K562 (cell line): ENCODE data around the gene WFDC2. TPM values are rescaled to one million over a fixed set of nuclear protein-coding genes. Genes with fewer than 3 reads are reported as not detected.

Experiments used
- CC2D1A ChIP-seq: fragments of 450-650 bp; IDR thresholded peaks from 2 replicates; pipeline ENCODE4 v1.6.1; 2017; ENCODE audit warnings: mild to moderate bottlenecking
- FOXO4 ChIP-seq: fragments of 450-650 bp; formaldehyde crosslinking; IDR thresholded peaks from 2 replicates; pipeline ENCODE4 v1.4.0; 2020; ENCODE audit warnings: mild to moderate bottlenecking, moderate library complexity
- RAD21 ChIP-seq, 2 experiments: fragments of 250-450 bp in 1 of 2; fragments of 450-650 bp in 1 of 2; sonication (Bioruptor Pico) in 1 of 2; formaldehyde crosslinking in 1 of 2; IDR thresholded peaks in 1 of 2; conservative IDR thresholded peaks in 1 of 2; 2 replicates each; pipeline versions ENCODE4 v1.4.0 to v1.8.0; 2020 to 2022; ENCODE audit warnings: mild to moderate bottlenecking in 2 of 2, moderate library complexity in 1 of 2
- SFPQ ChIP-seq: fragments of 200-400 bp; formaldehyde crosslinking; IDR thresholded peaks from 2 replicates; pipeline ENCODE4 v1.6.1; 2017; ENCODE audit warnings: mild to moderate bottlenecking, low read depth, low read length, moderate library complexity
- ZBTB8A ChIP-seq: fragments of 450-650 bp; IDR thresholded peaks from 2 replicates; pipeline ENCODE4 v1.6.1; 2018; ENCODE audit warnings: mild to moderate bottlenecking, moderate library complexity; ENCODE audit not compliant: partially characterized antibody
- ZNF764 ChIP-seq: fragments of 250-450 bp; sonication (Bioruptor Pico); IDR thresholded peaks from 2 replicates; pipeline ENCODE4 v1.4.0; 2020; ENCODE audit warnings: low read depth, mild to moderate bottlenecking, moderate library complexity
- polyA plus RNA-seq, 8 experiments: library from polyadenylated mRNA; depleted of rRNA in 4 of 8; stranded (reverse) in 5 of 8; unstranded in 3 of 8; fragments of >200 nt; fragmentation: Nextera tagmentation in 2 of 8; fragmentation: Illumina TruSeq in 1 of 8; extraction: Ambion mirVana in 2 of 8; extraction: Trizol in 1 of 8; gene quantifications; 2 replicates each; pipeline versions ENCODE4 v1.2.1 to v1.2.3, GENCODE V29; 2011 to 2014; ENCODE audit warnings: inconsistent platforms in 1 of 8, missing spikeins in 1 of 8
- total RNA-seq, 7 experiments: library from RNA; depleted of rRNA in 6 of 7; stranded (reverse); fragments of >200 nt in 6 of 7; fragmentation: Illumina TruSeq in 2 of 7; extraction: Trizol in 2 of 7; gene quantifications; 2 replicates each; pipeline versions ENCODE4 v1.2.1 to v1.2.3, GENCODE V29; 2011 to 2021; ENCODE audit warnings: low replicate concordance in 1 of 7
- TF ChIP-seq, protein P1 (sequence below), 2 experiments: fragments of 450-650 bp; formaldehyde crosslinking in 1 of 2; IDR thresholded peaks; 2 replicates each; pipeline versions ENCODE4 v1.4.0 to v1.6.1; 2014 to 2020; ENCODE audit warnings: mild to moderate bottlenecking in 2 of 2, borderline replicate concordance in 1 of 2, low read depth in 1 of 2
- TF ChIP-seq, protein P2 (sequence below): IDR thresholded peaks from 3 replicates; pipeline ENCODE4 v1.6.1; 2011; ENCODE audit warnings: borderline replicate concordance, mild to moderate bottlenecking, moderate library complexity; ENCODE audit not compliant: insufficient read length; ENCODE audit errors: extremely low read depth

Gene WFDC2
- total and polyA plus RNA-seq, 9 of the 15 experiments (the other 6 are each of a cell fraction or from before 2014, with no cell fraction given), result not detected

GRCh38 chr20:45450097-45450818 lies 19.3 kb upstream of the WFDC2 start (continued):
- TF ChIP-seq, protein P1, sequence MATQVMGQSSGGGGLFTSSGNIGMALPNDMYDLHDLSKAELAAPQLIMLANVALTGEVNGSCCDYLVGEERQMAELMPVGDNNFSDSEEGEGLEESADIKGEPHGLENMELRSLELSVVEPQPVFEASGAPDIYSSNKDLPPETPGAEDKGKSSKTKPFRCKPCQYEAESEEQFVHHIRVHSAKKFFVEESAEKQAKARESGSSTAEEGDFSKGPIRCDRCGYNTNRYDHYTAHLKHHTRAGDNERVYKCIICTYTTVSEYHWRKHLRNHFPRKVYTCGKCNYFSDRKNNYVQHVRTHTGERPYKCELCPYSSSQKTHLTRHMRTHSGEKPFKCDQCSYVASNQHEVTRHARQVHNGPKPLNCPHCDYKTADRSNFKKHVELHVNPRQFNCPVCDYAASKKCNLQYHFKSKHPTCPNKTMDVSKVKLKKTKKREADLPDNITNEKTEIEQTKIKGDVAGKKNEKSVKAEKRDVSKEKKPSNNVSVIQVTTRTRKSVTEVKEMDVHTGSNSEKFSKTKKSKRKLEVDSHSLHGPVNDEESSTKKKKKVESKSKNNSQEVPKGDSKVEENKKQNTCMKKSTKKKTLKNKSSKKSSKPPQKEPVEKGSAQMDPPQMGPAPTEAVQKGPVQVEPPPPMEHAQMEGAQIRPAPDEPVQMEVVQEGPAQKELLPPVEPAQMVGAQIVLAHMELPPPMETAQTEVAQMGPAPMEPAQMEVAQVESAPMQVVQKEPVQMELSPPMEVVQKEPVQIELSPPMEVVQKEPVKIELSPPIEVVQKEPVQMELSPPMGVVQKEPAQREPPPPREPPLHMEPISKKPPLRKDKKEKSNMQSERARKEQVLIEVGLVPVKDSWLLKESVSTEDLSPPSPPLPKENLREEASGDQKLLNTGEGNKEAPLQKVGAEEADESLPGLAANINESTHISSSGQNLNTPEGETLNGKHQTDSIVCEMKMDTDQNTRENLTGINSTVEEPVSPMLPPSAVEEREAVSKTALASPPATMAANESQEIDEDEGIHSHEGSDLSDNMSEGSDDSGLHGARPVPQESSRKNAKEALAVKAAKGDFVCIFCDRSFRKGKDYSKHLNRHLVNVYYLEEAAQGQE (IDR thresholded peaks at IDR 0.05; ENCODE audit: borderline replicate concordance), result peak; percentile 52; the same call in 1 of the 2 replicates
- TF ChIP-seq, protein P1 (CRISPR knock-in tag; IDR thresholded peaks at IDR 0.05; ENCODE audit: low read depth), result no peak
- TF ChIP-seq CC2D1A (no peak), SFPQ (no peak), FOXO4 (CRISPR knock-in tag) (no peak), ZNF764 (CRISPR knock-in tag) (0 out of 2 replicates have a peak, but pooled peaks have one; percentile 41), RAD21 (CRISPR knock-in tag; conservative IDR thresholded peaks at IDR 0.05 in 1 of 2, IDR thresholded peaks at IDR 0.05 in 1 of 2) (peak; percentile 37 to 58), ZBTB8A (no peak)
- TF ChIP-seq, protein P2, sequence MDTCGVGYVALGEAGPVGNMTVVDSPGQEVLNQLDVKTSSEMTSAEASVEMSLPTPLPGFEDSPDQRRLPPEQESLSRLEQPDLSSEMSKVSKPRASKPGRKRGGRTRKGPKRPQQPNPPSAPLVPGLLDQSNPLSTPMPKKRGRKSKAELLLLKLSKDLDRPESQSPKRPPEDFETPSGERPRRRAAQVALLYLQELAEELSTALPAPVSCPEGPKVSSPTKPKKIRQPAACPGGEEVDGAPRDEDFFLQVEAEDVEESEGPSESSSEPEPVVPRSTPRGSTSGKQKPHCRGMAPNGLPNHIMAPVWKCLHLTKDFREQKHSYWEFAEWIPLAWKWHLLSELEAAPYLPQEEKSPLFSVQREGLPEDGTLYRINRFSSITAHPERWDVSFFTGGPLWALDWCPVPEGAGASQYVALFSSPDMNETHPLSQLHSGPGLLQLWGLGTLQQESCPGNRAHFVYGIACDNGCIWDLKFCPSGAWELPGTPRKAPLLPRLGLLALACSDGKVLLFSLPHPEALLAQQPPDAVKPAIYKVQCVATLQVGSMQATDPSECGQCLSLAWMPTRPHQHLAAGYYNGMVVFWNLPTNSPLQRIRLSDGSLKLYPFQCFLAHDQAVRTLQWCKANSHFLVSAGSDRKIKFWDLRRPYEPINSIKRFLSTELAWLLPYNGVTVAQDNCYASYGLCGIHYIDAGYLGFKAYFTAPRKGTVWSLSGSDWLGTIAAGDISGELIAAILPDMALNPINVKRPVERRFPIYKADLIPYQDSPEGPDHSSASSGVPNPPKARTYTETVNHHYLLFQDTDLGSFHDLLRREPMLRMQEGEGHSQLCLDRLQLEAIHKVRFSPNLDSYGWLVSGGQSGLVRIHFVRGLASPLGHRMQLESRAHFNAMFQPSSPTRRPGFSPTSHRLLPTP, result no peak
